Epithelial cell of proximal tubule (primary cell): ENCODE data around the gene PPP2R2C. TPM values are rescaled to one million over a fixed set of nuclear protein-coding genes. Genes with fewer than 3 reads are reported as not detected.

ENCODE experiments used
- DNase-seq: peaks from one replicate; pipeline ENCODE4 v3.0.0-alpha.2; 2011; ENCODE audit warnings: low read depth
- H3K4me3 ChIP-seq: 2 replicates; pipeline ENCODE4 v1.5.1; 2011; ENCODE audit warnings: low read depth, mild to moderate bottlenecking, low read length
- total RNA-seq: library from RNA; depleted of rRNA; stranded (reverse); fragments of >200 nt; gene quantifications from 2 replicates; pipeline ENCODE4 v1.2.3, GENCODE V29; 2015
- TF ChIP-seq, protein P1 (sequence below): conservative IDR thresholded peaks from 2 replicates; pipeline ENCODE4 v1.5.1; 2012; ENCODE audit warnings: low read depth, mild to moderate bottlenecking, low read length

PPP2R2C gene
- total RNA-seq, 1 donor from 2014 or later = not detected

DNA sequence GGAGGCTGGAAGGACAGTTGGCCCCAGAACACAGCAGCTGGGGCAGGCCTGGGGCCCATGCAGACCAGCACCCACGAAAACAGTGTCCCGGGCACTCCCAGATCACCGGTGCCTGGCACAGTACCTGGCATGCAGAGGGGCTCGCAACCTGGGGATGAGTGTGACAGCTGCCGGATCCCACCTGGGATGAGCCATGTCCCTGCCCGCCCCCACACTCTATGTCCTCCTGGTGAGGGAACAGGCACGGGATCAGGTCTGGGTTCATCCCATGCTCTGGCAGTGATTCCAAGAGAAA lies 22.8 kb upstream of the PPP2R2C start:
- H3K4me3 ChIP-seq = no peak overlapping the region
- no peak for DNase-seq
- TF ChIP-seq, protein P1, sequence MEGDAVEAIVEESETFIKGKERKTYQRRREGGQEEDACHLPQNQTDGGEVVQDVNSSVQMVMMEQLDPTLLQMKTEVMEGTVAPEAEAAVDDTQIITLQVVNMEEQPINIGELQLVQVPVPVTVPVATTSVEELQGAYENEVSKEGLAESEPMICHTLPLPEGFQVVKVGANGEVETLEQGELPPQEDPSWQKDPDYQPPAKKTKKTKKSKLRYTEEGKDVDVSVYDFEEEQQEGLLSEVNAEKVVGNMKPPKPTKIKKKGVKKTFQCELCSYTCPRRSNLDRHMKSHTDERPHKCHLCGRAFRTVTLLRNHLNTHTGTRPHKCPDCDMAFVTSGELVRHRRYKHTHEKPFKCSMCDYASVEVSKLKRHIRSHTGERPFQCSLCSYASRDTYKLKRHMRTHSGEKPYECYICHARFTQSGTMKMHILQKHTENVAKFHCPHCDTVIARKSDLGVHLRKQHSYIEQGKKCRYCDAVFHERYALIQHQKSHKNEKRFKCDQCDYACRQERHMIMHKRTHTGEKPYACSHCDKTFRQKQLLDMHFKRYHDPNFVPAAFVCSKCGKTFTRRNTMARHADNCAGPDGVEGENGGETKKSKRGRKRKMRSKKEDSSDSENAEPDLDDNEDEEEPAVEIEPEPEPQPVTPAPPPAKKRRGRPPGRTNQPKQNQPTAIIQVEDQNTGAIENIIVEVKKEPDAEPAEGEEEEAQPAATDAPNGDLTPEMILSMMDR = no peak

DNA sequence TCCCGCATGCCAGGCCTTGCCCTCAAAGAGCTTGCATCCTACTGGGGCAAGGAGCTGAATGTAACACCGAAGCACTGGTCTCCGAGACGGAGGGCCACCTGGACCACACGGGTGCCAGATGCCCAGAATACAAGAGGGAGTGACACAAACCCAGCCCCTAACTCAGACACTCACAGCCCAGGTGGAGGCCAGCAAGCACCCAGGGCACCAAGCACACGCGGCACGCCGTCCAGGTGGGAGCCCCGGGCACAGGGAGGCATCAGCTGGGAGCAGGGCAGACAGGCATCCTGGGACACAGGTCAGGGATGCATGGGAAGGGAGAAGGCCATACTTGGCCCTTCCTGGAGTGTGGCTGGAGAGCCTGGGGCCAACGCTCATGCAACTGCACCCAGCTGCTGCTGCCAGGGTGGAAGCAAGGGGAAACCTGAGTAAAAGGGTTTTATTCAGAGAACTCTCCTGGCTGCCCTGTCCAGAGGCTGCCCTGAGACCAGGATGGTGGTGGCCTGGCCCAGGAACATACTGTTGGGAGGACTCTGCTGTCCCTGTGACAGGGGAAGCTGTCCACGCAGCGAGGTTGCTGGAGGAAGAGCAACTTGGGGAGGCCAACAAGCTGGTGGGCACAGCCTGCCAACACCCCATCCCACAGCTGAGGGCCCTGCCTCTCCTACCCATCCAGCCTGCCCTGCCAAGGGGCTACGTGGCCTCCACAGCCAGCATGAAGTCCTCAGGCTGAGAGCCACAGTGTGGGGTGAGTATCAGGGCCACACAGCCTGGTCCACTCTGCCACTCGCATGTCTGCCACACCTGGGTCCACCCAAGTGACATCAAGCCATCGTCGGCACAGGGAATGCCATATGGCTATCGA lies 22.2 kb upstream of the PPP2R2C start:
- no peak for DNase-seq
- TF ChIP-seq, protein P1 = no peak
- no peak overlapping the region for H3K4me3 ChIP-seq

DNA sequence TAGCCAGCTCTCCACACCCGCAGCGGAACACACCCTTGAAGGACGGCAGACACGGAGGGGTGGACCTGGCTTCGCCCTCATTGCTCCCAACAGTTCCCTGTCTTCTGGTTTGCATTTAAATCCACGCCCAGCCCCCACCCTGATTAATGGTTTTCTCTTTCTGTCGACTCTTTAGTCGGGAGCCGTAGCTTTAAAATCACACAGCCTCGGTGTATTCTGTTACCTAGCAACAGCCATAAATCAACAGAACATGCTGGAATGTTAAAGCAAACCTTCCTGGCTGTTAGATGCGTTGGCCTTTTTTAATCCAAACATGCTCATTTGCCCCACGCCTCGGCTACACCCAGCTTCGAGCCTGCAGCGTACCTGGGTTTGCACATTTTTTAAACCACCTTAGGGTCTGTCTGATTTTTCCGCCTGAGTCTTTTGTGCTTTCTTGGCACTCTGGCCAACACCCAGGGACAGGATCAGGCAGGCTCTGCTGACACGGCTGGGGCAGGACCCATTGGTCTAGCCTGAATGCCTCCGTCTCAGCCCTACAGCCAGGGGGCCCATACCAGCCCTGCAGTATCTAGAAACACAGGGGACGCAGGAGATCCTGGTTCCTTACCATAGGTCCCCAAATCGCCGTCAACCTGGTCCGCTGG lies 21.4 kb upstream of the PPP2R2C start:
- no peak for DNase-seq
- TF ChIP-seq, protein P1 = no peak
- H3K4me3 ChIP-seq = no peak overlapping the region

DNA sequence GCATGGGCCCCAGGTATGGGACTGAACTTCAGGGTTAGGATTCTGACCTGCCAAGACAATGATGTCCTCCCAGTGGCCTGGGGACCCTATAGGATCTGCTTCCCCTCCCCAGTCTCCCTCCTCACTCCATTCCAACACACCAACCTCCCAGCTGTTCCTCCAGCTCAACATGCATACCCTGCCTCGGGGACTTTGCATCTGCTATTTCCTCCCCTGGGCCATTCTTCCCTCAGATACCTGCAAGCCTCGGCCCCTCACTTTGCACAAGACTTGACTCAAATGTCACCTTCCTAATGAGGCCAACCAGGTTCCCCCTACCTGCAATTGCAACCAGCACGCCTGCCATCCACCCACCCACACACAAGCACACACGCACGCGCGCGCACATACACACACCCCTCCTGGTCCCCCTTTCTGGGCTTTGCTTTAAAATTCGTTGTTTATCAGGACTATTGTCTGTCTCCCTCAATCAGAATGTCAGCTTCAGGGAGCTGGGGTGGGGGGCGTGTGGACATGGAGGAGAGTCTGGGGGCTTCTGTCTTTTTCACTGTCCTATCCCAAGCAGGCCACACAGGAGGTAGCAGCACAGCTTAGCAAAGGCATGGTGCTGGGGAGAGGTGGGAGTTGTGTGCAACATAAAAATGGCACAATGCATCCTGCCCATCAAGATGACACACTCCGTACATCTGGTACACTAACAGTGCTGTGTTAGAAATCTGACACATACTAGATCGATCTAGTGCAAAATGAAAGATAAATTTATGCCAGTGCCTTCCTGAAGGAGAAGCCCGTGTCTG lies 20.6 kb upstream of the PPP2R2C start:
- H3K4me3 ChIP-seq = no peak overlapping the region
- DNase-seq = no peak
- TF ChIP-seq, protein P1 = no peak

DNA sequence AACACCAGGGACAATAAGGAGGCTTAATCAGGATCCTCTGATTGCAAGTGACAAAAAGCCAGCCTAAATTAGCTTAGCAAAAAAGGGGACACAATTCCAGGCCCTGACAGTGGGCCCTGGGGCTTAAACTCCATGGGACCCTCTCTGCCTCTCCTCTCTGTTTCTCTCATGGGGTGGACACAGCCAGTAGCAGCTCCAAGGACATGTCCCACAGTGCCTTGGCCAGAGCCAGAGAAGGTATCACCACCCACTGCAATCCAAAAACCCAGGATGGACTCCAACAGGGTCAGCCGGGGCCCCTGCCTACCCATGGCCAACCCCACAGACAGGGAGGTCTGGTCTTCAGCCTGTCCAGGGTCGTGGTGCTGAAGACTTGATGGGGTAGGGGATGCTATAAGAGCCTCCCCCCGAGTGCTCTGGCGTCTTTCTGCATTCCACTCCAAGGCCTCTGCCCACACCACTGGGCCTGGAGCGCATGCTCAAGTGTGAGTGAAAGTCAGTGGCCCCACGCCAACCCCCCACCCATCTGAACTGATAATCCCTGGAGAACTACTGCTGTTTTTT lies 19.7 kb upstream of the PPP2R2C start:
- no peak for DNase-seq
- TF ChIP-seq, protein P1 = no peak

DNA sequence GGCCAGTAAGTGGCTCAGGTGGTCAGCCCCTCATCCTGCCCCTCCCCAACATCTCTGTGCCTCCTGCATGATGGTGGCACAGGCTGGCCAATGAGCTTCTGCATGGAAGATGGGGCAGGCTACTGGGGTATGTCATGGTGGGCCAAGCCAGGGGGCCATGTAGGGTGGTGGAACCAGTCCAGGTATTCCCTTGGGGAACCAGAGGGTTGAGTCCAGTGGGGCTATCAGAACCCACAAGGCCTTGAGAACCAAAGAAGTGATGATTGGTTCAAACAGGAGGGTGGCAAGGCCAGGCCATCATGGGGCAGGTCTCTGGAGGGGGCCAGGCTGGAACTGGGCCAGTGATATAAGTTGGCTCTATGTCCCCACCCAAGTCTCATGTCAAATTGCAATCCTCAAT lies 18.8 kb upstream of the PPP2R2C start:
- H3K4me3 ChIP-seq = no peak overlapping the region
- TF ChIP-seq, protein P1 = no peak
- no peak for DNase-seq

More for the DNA sequence above, 19.7 kb upstream of the PPP2R2C start:
- H3K4me3 ChIP-seq = no peak overlapping the region
